SK-N-SH (cell line): ENCODE data around the gene ARHGAP45. TPM values are rescaled to one million over a fixed set of nuclear protein-coding genes. Genes with fewer than 3 reads are reported as not detected.

Source experiments
- CTCF ChIA-PET: fragments of 300-600, 350-600 bp; formaldehyde crosslinking; extraction: SDS; loops from one replicate; lab custom pipeline; 2021; lab: Yijun Ruan, JAX
- POLR2A ChIA-PET: fragments of 350-600 bp; sonication (Branson Sonifier 250); formaldehyde crosslinking; extraction: SDS; loops from one replicate; lab custom pipeline; 2020; ENCODE audit warnings: antibody characterized with exemption, inconsistent platforms; lab: Yijun Ruan, JAX
- DNase-seq: peaks from one replicate; pipeline ENCODE4 v3.0.0; 2012
- H2AFZ ChIP-seq: fragments of 200-600 bp; sonication (generic); 2 replicates; pipeline ENCODE4 v1.8.1; 2016; ENCODE audit warnings: antibody characterized with exemption, mild to moderate bottlenecking, low read depth
- H3F3A ChIP-seq: fragments of 200-600 bp; sonication (generic); replicated peaks from 2 replicates; pipeline ENCODE3; 2016; ENCODE audit warnings: antibody characterized with exemption, mild to moderate bottlenecking; ENCODE audit not compliant: insufficient read depth
- H3K27ac ChIP-seq, 2 experiments: fragments of 200-500 bp in 1 of 2; fragments of 200-600 bp in 1 of 2; sonication (Bioruptor generic) in 1 of 2; sonication (generic), shearing (Covaris generic) in 1 of 2; 2 replicates each; pipeline versions ENCODE4 v1.5.1 to v1.6.1; 2014 to 2016; ENCODE audit warnings: low read depth in 2 of 2, inconsistent platforms in 1 of 2, low read length in 1 of 2, mild to moderate bottlenecking in 1 of 2, mixed read lengths in 1 of 2
- H3K27me3 ChIP-seq: fragments of 200-600 bp; sonication (generic), shearing (Covaris generic); 2 replicates; pipeline ENCODE4 v1.6.1; 2016; ENCODE audit warnings: mixed run types; ENCODE audit not compliant: insufficient read depth
- H3K36me3 ChIP-seq, 2 experiments: fragments of 200-500 bp in 1 of 2; fragments of 200-600 bp in 1 of 2; sonication (Bioruptor generic) in 1 of 2; sonication (generic) in 1 of 2; replicated peaks in 1 of 2; 2 replicates each; pipeline versions ENCODE3 to v1.5.1; 2014 to 2016; ENCODE audit warnings: low read length in 1 of 2, mild to moderate bottlenecking in 1 of 2; ENCODE audit not compliant: insufficient read depth in 2 of 2, control insufficient read depth in 1 of 2
- H3K4me1 ChIP-seq, 2 experiments: fragments of 200-500 bp in 1 of 2; fragments of 200-600 bp in 1 of 2; sonication (Bioruptor generic) in 1 of 2; sonication (generic), shearing (Covaris generic) in 1 of 2; 2 replicates each; pipeline versions ENCODE4 v1.5.1 to v1.6.1; 2014 to 2016; ENCODE audit warnings: low read depth in 1 of 2, low read length in 1 of 2, mixed run types in 1 of 2; ENCODE audit not compliant: insufficient read depth in 2 of 2, control insufficient read depth in 1 of 2
- H3K4me2 ChIP-seq: fragments of 200-600 bp; sonication (generic), shearing (Covaris generic); 2 replicates; pipeline ENCODE4 v1.6.1; 2017; ENCODE audit warnings: mixed run types
- H3K4me3 ChIP-seq, 2 experiments: fragments of 200-500 bp in 1 of 2; fragments of 200-600 bp in 1 of 2; sonication (Bioruptor generic) in 1 of 2; sonication (generic), shearing (Covaris generic) in 1 of 2; 2 replicates each; pipeline versions ENCODE4 v1.5.1 to v1.8.1; 2014 to 2016; ENCODE audit warnings: low read depth in 2 of 2, inconsistent platforms in 1 of 2, low read length in 1 of 2, mild to moderate bottlenecking in 1 of 2, mixed read lengths in 1 of 2, moderate library complexity in 1 of 2
- H3K79me2 ChIP-seq: fragments of 200-600 bp; sonication (generic); 2 replicates; pipeline ENCODE4 v1.8.1; 2017; ENCODE audit warnings: mild to moderate bottlenecking; ENCODE audit not compliant: insufficient read depth
- H3K9ac ChIP-seq: fragments of 200-600 bp; sonication (generic); 2 replicates; pipeline ENCODE4 v1.6.1; 2017; ENCODE audit warnings: mixed run types
- H3K9me2 ChIP-seq: fragments of 200-600 bp; sonication (generic); 2 replicates; pipeline ENCODE4 v1.6.1; 2017; ENCODE audit warnings: mixed run types
- H3K9me3 ChIP-seq: fragments of 200-600 bp; sonication (generic); 2 replicates; pipeline ENCODE4 v1.6.1; 2017; ENCODE audit warnings: mixed run types, mild to moderate bottlenecking, moderate library complexity
- H4K20me1 ChIP-seq: fragments of 200-600 bp; sonication (generic); 2 replicates; pipeline ENCODE4 v1.6.1; 2017; ENCODE audit warnings: mild to moderate bottlenecking, mixed run types; ENCODE audit not compliant: insufficient read depth
- EZH2phosphoT487 ChIP-seq: fragments of 200-600 bp; sonication (generic); IDR thresholded peaks from 2 replicates; pipeline ENCODE4 v1.6.1; 2017; ENCODE audit warnings: low read depth, mixed run types, mild to moderate bottlenecking, antibody characterized with exemption, moderate library complexity, borderline replicate concordance
- FOXM1 ChIP-seq: IDR thresholded peaks from 2 replicates; pipeline ENCODE4 v1.4.0; 2012; ENCODE audit warnings: low read depth, mild to moderate bottlenecking
- GABPA ChIP-seq: IDR thresholded peaks from 2 replicates; pipeline ENCODE4 v1.4.0; 2012; ENCODE audit warnings: low read depth, mild to moderate bottlenecking
- NFIC ChIP-seq: IDR thresholded peaks from 2 replicates; pipeline ENCODE4 v1.4.0; 2012; ENCODE audit warnings: borderline replicate concordance
- NRF1 ChIP-seq: IDR thresholded peaks from 2 replicates; pipeline ENCODE4 v1.6.1; 2012; ENCODE audit warnings: low read depth, mild to moderate bottlenecking, low read length
- RCOR1 ChIP-seq: fragments of 150-350 bp; IDR thresholded peaks from 2 replicates; pipeline ENCODE4 v1.6.1; 2017; ENCODE audit warnings: antibody characterized with exemption, low read length
- RXRA ChIP-seq: IDR thresholded peaks from 2 replicates; pipeline ENCODE4 v1.4.0; 2012; ENCODE audit warnings: low read depth, mild to moderate bottlenecking, borderline replicate concordance
- SMC3 ChIP-seq: IDR thresholded peaks from 2 replicates; pipeline ENCODE4 v1.6.1; 2012; ENCODE audit warnings: low read depth, low read length, improper control_type of control experiment
- TCF12 ChIP-seq: IDR thresholded peaks from 2 replicates; pipeline ENCODE4 v1.4.0; 2012
- TEAD4 ChIP-seq: IDR thresholded peaks from 2 replicates; pipeline ENCODE4 v1.4.0; 2012; ENCODE audit warnings: mild to moderate bottlenecking, borderline replicate concordance; ENCODE audit not compliant: insufficient read depth
- USF1 ChIP-seq: IDR thresholded peaks from 2 replicates; pipeline ENCODE4 v1.4.0; 2012; ENCODE audit warnings: low read depth, borderline replicate concordance
- USF2 ChIP-seq: fragments of 150-350 bp; IDR thresholded peaks from 2 replicates; pipeline ENCODE4 v1.6.1; 2017; ENCODE audit warnings: antibody characterized with exemption, low read length, low read depth, borderline replicate concordance
- YY1 ChIP-seq: IDR thresholded peaks from 2 replicates; pipeline ENCODE4 v1.4.0; 2012; ENCODE audit warnings: low read depth, mild to moderate bottlenecking
- WGBS: methylation state at CpG from one replicate; pipeline ENCODE4 v1.1.6; 2017; ENCODE audit warnings: low lambda C conversion rate; 5-methylcytosine and 5-hydroxymethylcytosine counted together
- polyA plus RNA-seq, 3 experiments: library from polyadenylated mRNA; depleted of rRNA; stranded (reverse); fragments of >200 nt; gene quantifications; 2 replicates each; pipeline ENCODE4 v1.2.3, GENCODE V29; 2012

The ARHGAP45 gene
- polyA plus RNA-seq, 1 of the 3 experiments (the other 2 are of a cell fraction), result 4.2 TPM

- no peak overlapping the region for H3K9ac ChIP-seq
- peaks cover 0 to 22% of the 10 kb centered on the region in 2 experiments; a peak in 2 of 4 replicates for H3K4me1 ChIP-seq
- no peaks in the 10 kb centered on the region for H3K27me3 ChIP-seq
- peak overlapping the region; percentile 82 for H3K4me2 ChIP-seq
- 37% methylated on average over 34 of the region's 59 CpGs for WGBS
- no peaks in the 10 kb centered on the region for H3K9me2 ChIP-seq
- H3K4me3 ChIP-seq, result peak overlapping the region; percentile 45 to 47
- H4K20me1 ChIP-seq, result no peaks in the 10 kb centered on the region
- no peak for TF ChIP-seq TEAD4
- no peak for TF ChIP-seq RXRA
- no peak for TF ChIP-seq TCF12
- TF ChIP-seq USF2, result no peak
- no peak for TF ChIP-seq SMC3
- no peak for TF ChIP-seq YY1
- no peak for TF ChIP-seq RCOR1
- H3K36me3 ChIP-seq, result peaks cover 0 to 9% of the 10 kb centered on the region in 2 experiments
- no peak overlapping the region for H3K27ac ChIP-seq
- peaks cover 13% of the 10 kb centered on the region for H3F3A ChIP-seq
- H3K79me2 ChIP-seq, result no peaks in the 10 kb centered on the region
- H3K9me3 ChIP-seq, result no peaks in the 10 kb centered on the region
- DNase-seq, result no peak
- POLR2A ChIA-PET, result interaction anchor here (1.0 to 2.4 kb wide), 2 partner anchors 22 to 186 kb away, joined by 3 to 9 read pairs; partner anchors contain the start of gene CIRBP
- no peak overlapping the region for H2AFZ ChIP-seq
- CTCF ChIA-PET, result interaction anchor here (0.6 to 2.4 kb wide), 7 partner anchors 7 to 161 kb away, joined by 3 to 11 read pairs (median 5); no protein-coding TSS in a partner anchor
Measured at GRCh38 chr19:1082928-1083816, 16.2 kb downstream of the ARHGAP45 start.

GRCh38 chr19:1084024-1084868, 17.3 kb downstream of the ARHGAP45 start:
- 72% methylated on average over 31 of the region's 43 CpGs for WGBS

More at GRCh38 chr19:1084024-1084868, 17.3 kb downstream of the ARHGAP45 start:
- Histone ChIP-seq H3K9ac (no peak overlapping the region), H3K4me3 (no peak overlapping the region), H3K27me3 (no peaks in the 10 kb centered on the region), H3F3A (peaks cover 13% of the 10 kb centered on the region), H3K4me2 (no peak overlapping the region), H3K9me2 (no peaks in the 10 kb centered on the region), H3K79me2 (no peaks in the 10 kb centered on the region), H4K20me1 (no peaks in the 10 kb centered on the region), H3K4me1 (peaks cover 0 to 22% of the 10 kb centered on the region in 2 experiments; a peak in 2 of 4 replicates), H3K36me3 (peaks cover 0 to 11% of the 10 kb centered on the region in 2 experiments), H3K9me3 (no peaks in the 10 kb centered on the region), H2AFZ (no peak overlapping the region), H3K27ac (no peak overlapping the region)
- ChIA-PET CTCF (interaction anchor here (0.6 to 2.4 kb wide), 5 partner anchors 9 to 160 kb away, joined by 3 to 11 read pairs (median 5); no protein-coding TSS in a partner anchor), POLR2A (interaction anchor here (1.9 kb wide), 1 partner anchor 9 kb away, joined by 5 read pairs; no protein-coding TSS in a partner anchor)
- no peak for DNase-seq
- no peak for TF ChIP-seq GABPA
- TF ChIP-seq EZH2phosphoT487, result no peak
- no peak for TF ChIP-seq TEAD4
- TF ChIP-seq NFIC, result no peak
- no peak for TF ChIP-seq NRF1
- TF ChIP-seq FOXM1, result no peak
- no peak for TF ChIP-seq USF1
